HG03442 (cell line): ENCODE measurements around the gene KIFC3.
"Not testable (repeated sequence)": the region's sequence is repeated elsewhere in the genome, so short reads cannot be mapped to it uniquely, and the experiment has no call there.

Source experiments
- ATAC-seq: cut with Tn5 transposase; IDR thresholded peaks from one replicate; pipeline ENCODE4 v1.9.1; 2021; ENCODE audit warnings: mild to moderate bottlenecking, moderate library complexity; ENCODE audit not compliant: unreplicated experiment

The KIFC3 gene

DNA sequence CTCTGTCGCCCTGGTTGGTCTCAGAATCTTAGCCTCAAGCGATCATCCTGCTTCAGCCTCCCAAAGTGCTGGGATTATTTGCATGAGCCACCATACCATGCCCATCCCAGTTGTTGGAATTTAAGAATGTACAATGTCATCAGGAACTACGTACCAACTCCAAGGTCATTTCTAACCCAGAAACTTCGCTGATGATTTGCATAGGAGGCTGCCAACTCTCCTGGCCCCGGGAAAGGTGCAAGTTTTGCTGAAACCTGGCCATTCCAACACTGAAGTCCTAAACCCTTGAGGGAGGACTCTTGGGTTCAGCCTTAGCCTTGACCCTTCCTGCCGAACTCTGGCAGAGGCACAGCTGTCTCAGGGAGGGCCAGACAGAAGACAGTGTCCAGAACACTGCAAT lies 2.9 kb upstream of the KIFC3 start:
- ATAC-seq = no peak

DNA sequence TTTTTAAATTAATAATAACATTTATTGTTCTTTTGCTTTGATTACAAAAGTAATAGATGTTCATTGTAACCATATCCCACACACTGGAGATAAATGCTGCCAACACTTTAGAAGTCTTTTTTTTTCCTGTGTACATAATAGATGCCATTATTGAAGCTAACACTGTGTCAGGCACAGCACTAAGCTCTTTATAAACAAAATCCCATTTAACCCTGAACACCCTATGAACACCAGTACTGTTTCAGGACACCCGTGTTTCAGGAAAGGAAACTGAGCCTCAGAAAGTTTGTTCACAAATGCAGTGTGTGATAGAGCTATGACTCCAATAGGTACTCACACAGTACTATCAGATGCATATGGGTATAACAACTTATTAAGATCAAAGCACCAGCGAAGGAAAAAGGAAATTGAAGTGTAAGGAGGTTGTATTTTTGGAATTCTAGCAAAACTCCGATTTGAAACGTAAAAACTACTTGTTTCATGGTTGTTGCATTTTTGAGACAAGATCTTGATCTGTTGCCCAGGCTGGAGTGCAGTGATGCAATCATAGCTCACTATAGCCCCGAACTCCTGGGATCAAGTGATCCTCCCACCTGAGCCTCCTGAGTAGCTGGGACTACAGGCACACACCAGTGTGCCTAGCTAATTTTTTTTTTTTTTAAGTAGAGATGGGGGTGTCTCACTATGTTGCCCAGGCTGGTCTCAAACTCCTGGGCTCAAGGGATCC lies 2.0 kb upstream of the KIFC3 start:
- ATAC-seq = no peak

DNA sequence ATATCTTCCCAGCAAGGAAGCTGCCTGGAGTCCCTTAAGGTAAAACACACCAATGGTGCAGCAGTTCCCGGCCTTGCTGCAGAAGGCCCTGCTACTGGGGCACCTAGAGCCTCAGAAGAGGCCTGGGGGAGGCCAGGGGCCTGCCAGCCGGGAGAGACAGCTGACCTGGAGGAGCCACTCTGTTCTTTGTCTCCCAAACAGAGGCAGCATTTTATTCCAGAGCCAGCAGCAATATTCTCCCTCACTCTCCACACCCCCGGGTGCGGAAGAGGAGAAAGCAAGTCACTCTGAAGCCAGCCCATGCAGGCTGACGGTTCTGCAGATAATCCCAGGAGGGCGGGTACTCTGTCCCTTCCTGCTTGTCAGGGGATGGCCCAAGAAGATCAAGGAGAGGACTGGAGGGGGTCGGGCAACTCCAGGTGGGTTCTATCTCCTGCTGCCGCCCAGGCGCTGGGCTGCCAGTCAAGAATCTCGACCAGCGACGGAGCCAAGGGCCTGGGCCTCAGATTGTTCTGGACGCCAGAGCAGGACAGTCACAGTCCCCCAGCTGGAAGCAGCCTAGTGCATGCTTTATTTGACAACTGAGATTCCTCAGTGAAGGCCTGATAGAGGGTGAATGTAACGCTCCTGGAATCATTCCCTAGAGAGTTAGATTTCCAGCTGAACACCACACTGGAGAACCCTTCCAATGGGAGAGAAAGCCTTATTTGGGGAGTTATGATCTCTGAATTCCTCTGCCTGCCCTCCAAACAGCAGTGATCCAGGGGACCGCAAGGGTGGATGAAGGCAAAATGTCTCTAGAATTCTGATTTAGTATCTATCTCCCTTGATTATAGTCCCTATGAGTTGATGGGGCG lies 1.1 kb upstream of the KIFC3 start:
- no peak for ATAC-seq

DNA sequence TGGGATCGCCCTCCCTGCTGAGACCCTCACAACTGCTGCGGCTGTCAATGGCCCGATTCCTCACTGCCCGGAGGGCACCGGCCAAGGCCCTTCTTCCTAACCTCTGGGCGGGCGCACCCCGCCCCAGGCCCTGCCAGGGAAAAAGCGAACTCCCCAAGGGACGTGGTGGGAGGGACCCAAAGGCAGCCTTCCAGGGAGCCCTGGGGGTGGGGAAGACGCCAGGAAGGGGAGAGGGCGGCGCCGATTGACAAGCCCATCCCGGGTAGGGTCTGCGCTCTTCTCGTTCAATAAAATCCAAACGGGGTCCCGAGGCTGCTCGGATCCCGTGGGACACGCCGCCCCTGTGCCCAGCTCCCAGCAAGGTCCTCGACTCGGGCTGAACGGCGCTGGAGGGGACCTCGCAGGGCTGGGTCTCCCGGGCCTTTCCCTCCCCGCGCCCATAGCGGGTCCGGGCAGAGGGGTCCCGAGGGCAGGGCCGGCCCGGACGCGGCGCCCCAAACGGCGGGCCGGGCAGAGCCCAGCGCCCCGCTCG lies 416 bp downstream of the KIFC3 start:
- ATAC-seq = no peak

DNA sequence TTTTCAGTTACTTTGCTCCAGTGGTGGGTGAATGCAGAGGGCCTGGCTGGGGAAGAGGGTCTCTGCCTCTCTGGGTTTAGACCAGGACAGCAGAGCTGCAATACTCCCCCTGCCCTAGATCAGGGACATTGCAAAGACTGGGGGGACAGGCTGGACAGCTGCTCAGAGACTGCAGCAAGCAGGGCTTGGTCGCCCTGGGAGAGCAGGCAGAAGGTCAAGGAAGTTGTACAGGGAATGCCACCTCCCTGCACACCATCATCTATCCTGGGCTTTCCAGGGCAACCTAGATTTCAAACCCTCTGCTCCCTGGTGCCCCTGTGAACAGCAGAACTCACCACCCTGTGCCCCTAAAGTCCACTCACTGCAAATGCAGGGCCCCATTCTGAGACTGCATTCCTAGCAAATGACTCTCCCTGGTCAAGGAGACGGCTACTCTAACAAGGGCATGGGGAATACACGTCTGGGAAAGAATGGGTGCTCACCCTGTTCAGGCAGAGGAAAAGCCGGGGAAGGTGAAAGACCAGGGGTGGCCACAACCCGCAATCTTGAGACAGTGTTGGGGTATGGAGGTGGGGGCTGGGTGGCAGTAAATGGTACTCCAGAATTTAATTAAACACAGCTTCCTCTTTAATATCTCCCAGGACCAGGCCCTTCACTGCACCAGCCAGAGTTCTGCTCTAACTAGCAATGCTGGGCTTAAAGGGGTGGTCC lies 1.0 kb downstream of the KIFC3 start:
- ATAC-seq = no peak

DNA sequence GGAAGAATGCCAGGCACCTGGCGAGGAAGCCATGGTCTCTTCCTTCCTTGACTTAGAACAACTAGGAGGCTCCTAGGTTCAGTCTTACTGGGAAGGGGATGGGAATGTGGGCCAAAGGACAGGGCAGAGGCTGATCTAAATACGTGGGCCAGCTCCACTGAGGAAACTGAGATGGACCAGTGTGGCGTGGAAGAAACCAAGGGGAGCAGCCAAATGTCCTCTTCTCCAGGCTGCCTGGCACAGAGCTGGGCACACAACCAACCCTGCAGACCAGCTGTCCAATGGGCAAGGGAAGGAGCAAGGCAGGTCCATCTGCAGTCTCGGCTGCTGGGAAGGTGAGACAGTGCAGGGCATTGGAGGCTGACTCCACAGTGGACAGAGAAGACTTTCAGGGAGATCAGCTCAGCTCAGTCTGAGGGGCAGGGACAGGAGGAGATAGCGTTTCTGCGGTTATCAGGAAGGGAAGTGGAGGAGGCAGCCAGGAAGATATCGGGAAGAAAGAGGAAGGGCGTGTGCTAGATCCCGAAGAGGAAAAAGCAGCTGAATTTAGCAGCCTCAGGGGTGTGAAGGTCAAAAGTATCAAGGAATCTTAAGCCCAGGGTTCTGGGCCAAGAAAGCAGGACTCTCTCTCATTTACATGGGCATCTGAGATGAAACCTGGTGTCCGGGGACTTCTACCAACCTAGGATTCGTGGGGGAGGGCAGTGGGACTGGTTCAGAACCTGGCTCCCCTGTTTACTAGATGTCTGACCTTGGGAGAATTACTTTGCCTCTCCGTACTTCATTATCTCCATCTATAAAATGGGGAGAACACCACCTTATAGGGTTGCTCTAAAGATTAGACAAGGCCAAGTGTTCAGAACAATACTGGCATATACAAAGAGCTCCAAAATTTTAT lies 1.8 kb downstream of the KIFC3 start:
- no peak for ATAC-seq

DNA sequence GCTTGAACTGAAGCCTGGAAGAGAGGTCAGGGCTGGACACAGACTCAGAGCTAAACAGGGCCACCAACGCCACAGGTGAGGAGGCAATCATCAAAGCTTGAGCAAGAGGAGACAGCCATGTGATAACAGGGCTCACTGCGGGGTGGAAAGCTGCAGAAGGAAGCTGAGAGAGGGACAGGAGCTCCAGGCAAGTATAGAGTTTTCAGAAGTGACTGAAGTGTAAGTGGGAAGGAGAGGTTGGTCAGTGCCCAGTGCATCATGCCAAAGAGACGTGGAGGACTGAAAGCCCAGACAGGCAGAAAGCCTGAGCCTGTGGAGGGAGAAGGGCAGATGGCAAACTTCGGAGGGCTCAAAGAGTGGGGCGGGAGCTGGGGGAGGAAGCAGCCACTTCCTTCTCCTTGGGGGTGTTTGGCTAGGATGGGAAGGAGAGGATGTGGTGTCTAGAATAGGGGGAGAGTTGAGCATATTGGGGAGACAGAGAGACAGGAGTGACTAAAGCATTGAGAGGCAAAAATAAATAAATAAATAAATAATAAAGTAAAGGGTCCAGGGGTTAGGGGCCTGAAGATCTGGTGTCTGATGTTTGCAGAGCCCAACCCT lies 2.6 kb downstream of the KIFC3 start:
- no peak for ATAC-seq

DNA sequence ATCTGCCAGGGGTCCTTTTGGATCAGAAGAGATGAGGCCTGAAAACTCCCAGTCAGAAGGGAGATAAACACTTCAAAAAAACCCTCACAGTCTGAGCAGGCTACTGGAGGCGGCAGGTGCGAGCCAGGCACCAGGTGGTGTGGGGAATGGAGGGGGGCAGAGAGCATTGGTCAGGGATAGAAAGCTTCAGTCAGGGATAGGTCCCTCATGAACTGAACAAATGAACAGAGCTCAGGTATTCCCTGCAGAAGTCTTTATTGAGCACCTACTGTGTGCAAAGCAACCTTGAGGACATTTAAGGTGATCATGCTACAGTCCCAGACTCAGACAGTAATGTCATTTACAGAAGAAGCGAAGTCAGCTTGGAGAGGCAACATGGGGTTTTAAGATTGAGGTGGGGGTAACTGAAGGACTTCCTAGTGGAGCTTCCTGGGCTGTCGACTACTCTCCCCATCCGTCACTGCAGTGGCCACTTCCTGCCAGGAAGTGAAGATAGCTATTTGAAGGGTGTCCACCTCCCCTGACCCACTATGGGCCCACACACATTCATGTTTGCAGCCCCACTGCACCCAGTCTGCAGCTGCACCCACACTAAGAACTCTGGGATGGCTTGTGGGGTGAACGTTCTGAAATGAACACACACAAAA lies 3.2 kb downstream of the KIFC3 start:
- no peak for ATAC-seq

DNA sequence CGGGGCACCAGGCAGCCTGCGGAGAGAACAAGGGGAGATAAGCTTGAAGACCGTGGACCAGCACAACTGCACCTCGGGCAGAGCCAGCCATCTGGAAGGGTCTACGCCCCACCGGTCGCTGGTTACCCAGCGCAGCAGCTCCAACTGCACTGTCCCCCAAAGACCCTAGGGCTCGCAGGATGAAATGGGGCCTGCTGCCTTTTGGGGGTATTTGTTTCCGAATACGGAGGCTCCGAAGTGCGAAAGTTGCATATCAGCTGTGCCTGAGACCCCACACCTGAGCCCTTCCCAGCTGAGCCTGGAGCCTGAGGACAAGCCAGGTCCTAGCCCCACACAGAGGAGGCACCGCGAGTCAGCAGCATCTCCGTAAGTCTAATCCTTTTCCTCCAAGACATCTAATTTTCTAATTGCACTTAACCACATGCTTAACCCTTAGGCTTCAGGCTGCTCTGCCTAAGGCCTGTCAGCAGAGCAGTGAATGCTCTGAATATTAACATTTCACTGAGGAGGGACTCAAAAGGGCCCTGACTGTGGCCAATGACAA lies 4.0 kb downstream of the KIFC3 start:
- no peak for ATAC-seq

DNA sequence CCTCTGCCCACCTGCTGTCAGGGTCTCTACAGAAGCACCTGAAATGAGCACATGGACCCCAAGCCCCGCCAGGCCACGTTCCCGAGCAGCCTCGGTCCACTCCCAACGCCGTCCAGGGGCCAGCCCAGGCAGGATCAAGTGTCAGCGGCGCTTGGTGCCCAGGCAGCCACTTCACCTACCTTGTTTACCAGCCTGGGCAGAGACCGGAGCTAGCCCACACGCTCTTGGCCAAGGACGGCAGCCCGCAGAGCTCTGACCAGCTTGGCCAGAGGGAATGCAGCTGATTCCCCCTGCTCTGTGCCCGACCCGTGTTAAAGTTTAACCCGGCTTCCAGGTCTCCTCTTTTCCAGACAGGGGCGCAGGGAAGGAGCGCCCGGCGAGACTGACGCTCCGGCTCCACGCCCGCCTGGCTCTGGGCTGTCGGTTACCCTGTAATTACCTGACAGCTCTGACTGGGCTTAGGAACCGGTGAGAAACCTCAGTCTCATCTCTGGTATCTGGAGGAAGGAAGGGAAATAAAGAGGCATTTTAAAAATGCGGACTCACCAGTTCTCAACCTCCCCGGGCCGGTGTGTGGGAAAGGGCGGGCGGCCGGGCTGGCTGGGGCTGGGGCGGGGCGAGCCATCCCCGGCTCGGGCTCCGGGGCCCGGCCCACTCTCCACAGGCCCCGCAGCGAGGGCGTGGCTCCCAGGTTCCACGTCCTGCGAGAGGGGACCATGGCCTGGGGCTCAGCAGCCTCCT lies 4.6 kb downstream of the KIFC3 start:
- no peak for ATAC-seq

DNA sequence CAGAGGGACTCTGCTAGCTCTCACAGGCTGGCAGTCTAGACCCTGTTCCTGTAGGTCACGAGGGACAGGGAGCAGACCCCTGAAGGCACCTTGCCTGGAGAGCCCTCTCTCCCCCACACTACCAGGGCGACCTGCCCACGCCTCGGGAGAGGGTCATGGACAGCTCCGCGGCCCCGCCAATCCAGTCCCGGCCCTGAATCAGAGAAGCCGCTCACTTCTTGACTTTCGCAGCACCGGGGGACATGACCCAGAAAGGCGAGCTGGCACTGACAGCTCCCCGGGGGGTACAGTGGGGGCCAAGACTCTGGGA lies 5.1 kb downstream of the KIFC3 start:
- no peak for ATAC-seq

DNA sequence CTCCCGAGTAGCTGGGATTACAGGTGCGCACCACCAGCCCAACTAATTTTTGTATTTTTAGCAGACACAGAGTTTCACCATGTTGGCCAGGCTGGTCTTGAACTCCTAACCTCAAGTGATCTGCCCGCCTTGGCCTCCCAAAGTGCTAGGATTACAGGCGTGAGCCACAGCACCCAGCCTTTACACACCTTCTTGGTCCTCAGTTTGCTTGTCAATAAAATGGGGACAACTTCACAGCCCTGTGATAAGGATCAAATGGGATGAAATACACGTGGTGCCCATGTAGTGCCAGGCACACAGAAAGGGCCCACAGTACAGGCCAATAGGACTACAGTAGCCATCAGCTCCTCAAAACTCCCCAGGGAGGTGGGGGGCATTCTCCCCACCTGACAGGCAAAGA lies 6.3 kb downstream of the KIFC3 start:
- not testable (repeated sequence) for ATAC-seq

DNA sequence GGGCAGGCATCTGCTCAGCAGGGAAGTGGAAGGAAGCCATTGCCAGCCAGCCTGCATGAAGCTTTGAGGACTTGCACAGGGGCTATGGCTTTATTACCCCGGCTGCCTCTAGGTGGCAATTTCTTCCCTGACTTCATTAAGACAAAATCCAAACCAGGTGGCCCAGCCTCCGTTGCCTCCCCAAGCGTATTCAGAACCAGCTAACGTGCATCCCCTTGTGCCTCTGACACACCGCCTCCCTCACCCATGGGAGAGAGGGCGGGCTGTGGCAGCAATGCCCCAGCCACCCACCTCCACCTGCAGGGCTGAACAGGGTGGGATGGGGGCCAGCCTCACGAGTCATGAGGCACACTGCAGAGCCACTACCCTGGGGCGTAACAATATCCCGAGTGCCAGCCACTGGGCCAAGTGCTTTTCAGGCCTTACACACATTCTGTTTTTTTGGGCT lies 6.8 kb downstream of the KIFC3 start:
- ATAC-seq = no peak

DNA sequence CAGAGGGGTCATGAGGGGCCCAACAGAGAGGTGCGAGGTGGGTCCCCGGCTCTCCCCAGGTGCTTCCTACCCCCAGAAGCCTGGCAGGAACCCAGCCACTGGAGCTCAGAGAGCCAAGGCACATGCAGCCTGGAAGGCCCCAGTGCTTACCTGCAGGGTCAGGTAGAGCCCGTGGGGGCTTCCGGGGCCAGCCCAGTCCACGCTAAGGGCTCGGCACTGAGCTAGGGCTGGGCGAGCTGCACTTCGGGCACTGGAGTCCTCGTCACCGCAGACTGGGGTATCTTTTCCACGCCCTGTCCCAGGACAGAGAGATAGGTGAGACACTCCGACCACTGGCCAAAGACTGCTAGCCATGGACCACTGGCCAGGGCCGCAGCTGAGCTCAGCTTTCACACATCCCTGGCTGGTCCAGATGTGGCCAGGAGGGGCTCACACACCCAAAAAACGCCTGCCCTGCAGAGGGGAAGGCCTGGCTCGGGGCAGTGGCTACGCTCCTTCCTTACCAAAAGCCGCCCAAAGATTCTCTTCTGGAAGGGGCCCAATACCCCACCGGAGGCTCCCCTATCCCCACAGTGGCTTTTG lies 7.4 kb downstream of the KIFC3 start:
- no peak for ATAC-seq

DNA sequence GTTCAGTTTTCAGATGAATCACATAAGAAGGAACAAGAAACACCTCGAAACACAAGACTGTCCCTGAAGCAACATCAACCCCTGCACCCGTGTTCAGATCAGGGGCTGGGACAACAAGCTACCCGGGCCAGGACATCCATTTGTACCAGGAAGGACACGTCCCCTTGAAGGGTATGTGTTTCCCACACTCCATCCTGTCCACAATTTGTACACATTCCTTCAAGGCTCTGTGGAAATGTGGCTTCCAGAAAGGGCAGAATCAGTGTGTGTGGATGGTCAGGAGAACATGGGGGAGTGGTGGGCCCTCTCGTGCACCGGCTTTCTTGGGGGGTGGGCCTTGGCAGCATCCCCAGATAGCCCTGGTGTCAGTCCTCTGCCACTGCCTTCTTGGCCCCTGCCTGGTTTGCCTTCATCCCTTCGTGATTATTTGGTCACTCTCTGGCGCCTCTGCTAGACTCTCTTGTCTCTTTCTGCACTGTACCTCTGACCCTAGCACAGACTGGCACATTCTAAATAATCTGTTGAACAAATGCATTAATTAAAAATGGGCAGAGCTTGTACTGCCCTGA lies 10.3 kb downstream of the KIFC3 start:
- no peak for ATAC-seq

DNA sequence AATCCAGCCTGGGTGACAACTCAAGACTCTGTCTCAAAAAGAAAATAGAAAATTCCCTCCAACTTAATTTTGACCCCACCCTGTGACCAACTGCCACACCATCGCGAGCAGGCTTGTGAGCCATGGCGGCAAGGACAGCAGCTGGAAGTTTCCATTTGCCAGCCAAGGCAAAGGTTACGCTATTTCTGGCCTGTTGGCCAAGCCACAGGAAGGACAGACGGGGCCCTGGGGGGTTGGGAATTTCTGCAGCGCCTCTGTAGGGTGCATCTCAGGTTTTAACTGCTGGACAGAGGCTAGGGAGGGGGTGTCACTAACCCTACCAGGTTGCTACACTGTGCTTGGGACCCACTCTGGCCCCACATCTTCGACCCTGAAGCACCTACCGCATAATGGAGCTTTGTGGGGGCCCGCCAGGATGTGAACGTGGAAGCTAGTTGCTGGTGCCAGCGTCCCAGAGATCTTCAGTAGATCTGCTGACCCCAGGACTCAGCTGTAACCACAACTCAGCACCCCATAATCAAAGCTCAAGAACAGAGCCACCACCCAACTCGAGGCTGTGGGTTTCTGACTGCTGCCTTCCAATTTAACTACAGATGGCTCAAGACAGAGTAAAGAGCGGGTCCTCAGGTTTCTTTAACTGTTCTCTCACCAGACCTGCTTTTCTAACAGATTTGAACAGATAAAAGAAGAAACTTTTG lies 10.9 kb downstream of the KIFC3 start:
- no peak for ATAC-seq

DNA sequence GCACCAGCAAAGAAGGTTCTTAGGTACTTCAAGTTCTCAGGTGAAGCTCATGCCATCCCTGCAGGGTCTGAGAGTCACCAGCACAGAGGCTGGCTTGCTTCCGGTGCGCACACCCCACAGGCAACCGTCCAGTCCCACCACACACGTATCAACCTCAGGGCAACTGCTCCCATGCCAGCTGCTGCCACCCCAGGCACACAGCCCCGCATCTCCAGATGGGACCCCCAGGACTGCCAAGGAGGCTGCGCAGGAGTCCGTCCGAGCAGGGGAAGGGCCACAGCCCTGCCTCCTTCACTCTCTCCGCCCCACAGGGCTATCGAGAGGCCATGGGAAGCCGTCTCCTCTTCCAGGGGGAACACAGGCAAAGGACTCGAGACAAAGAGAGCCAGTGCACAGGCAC lies 13.3 kb downstream of the KIFC3 start:
- no peak for ATAC-seq
